Measurements from ENCODE around the gene SLC38A7. TPM values are rescaled to one million over a fixed set of nuclear protein-coding genes. Genes with fewer than 3 reads are reported as not detected.
A peak's percentile ranks its signal among the peaks of the same experiment; 100 is the strongest.

The SLC38A7 gene
- total and polyA plus RNA-seq, 2 of the 13 experiments (the other 11 are each of a cell fraction or from before 2014, with no cell fraction given), result 13.2 to 14.1 TPM

GRCh38 chr16:58727028-58727781 is 42.6 kb upstream of the SLC38A7 start (continued):
- TF ChIP-seq ZNF460 (CRISPR knock-in tag; IDR thresholded peaks at IDR 0.05; ENCODE audit: borderline replicate concordance) (peak; percentile 19; the same call in 1 of the 2 replicates), ZBED4 (CRISPR knock-in tag; IDR thresholded peaks at IDR 0.05; ENCODE audit: borderline replicate concordance) (no peak), ESRRA (CRISPR knock-in tag; IDR thresholded peaks at IDR 0.05; ENCODE audit: low read depth) (no peak), MAFF (IDR thresholded peaks at IDR 0.05; ENCODE audit: low read depth, low read length) (no peak), RERE (CRISPR knock-in tag; IDR thresholded peaks at IDR 0.05; ENCODE audit: low read depth) (no peak), ZNF619 (CRISPR knock-in tag; IDR thresholded peaks at IDR 0.05) (no peak), STAT5B (CRISPR knock-in tag; IDR thresholded peaks at IDR 0.05) (no peak), HOXA9 (CRISPR knock-in tag; IDR thresholded peaks at IDR 0.05; ENCODE audit: borderline replicate concordance) (no peak), PATZ1 (CRISPR knock-in tag; IDR thresholded peaks at IDR 0.05) (no peak), ZFP36L2 (CRISPR knock-in tag; IDR thresholded peaks at IDR 0.05) (no peak)

All from HepG2 (cell line).